HG03060 (cell line): ENCODE measurements around the gene DNMT3L.
"Not testable (repeated sequence)": the region's sequence is repeated elsewhere in the genome, so short reads cannot be mapped to it uniquely, and the experiment has no call there.

Source experiments
- ATAC-seq: cut with Tn5 transposase; IDR thresholded peaks from one replicate; pipeline ENCODE4 v1.9.1; 2021; ENCODE audit warnings: low read depth, moderate number of reproducible peaks; ENCODE audit not compliant: unreplicated experiment

DNMT3L gene

GRCh38 chr21:44261675-44262295, at the start of gene DNMT3L:
DNMT3L (minus strand) TSS chr21:44261897; CDS start chr21:44261259, 638 bp downstream.
- ATAC-seq = no peak

GRCh38 chr21:44310628-44311507, 49.2 kb upstream of the DNMT3L start:
- ATAC-seq = no peak

- no peak for ATAC-seq
Observed at GRCh38 chr21:44306936-44307704, 45.4 kb upstream of the DNMT3L start.

GRCh38 chr21:44305691-44306090, 44.0 kb upstream of the DNMT3L start:
- ATAC-seq = no peak

GRCh38 chr21:44304877-44305293, 43.2 kb upstream of the DNMT3L start:
- ATAC-seq = no peak

GRCh38 chr21:44304011-44304616, 42.4 kb upstream of the DNMT3L start:
- no peak for ATAC-seq

- ATAC-seq = no peak
Observed at GRCh38 chr21:44303490-44303981, 41.8 kb upstream of the DNMT3L start.

- not testable (repeated sequence) for ATAC-seq
Observed at GRCh38 chr21:44302573-44303401, 41.1 kb upstream of the DNMT3L start.

GRCh38 chr21:44301961-44302406, 40.3 kb upstream of the DNMT3L start:
- no peak for ATAC-seq

- ATAC-seq = no peak
Observed at GRCh38 chr21:44301141-44301540, 39.4 kb upstream of the DNMT3L start.

- ATAC-seq = no peak
Observed at GRCh38 chr21:44300262-44300959, 38.7 kb upstream of the DNMT3L start.

GRCh38 chr21:44299458-44300261, 38.0 kb upstream of the DNMT3L start, which contains the start of gene PFKL:
PFKL (plus strand) TSS chr21:44300053; CDS start chr21:44300106, 53 bp downstream.
- ATAC-seq = no peak

GRCh38 chr21:44299085-44299457, 37.4 kb upstream of the DNMT3L start:
- ATAC-seq = no peak

- no peak for ATAC-seq
Observed at GRCh38 chr21:44298301-44298700, 36.6 kb upstream of the DNMT3L start.

GRCh38 chr21:44297525-44298290, 36.0 kb upstream of the DNMT3L start:
- ATAC-seq = no peak

- ATAC-seq = no peak
Observed at GRCh38 chr21:44296916-44297315, 35.2 kb upstream of the DNMT3L start.

- no peak for ATAC-seq
Observed at GRCh38 chr21:44296103-44296519, 34.4 kb upstream of the DNMT3L start.
